Muscle layer of duodenum (tissue), 2 donors: ENCODE measurements around the gene FRRS1L.
A peak's percentile ranks its signal among the peaks of the same experiment; 100 is the strongest.

Experiments used
- H3K27ac ChIP-seq: one replicate; pipeline ENCODE4 v1.7.0; 2013; ENCODE audit warnings: mild to moderate bottlenecking, low read length
- H3K27me3 ChIP-seq: one replicate; pipeline ENCODE4 v1.7.0; 2013; ENCODE audit warnings: low read depth, mild to moderate bottlenecking, control low read depth, low read length
- H3K36me3 ChIP-seq, 2 donors: one replicate each; pipeline ENCODE4 v1.7.0; 2013; ENCODE audit warnings: low read length in 2 of 2, control low read depth in 1 of 2, mild to moderate bottlenecking in 1 of 2; ENCODE audit not compliant: insufficient read depth in 2 of 2, control insufficient read depth in 1 of 2
- H3K4me1 ChIP-seq, 2 donors: one replicate each; pipeline ENCODE4 v1.7.0; 2013; ENCODE audit warnings: low read length in 2 of 2, mild to moderate bottlenecking in 2 of 2, control low read depth in 1 of 2, moderate library complexity in 1 of 2; ENCODE audit not compliant: insufficient read depth in 2 of 2, control insufficient read depth in 1 of 2
- H3K4me3 ChIP-seq, 2 donors: one replicate each; pipeline ENCODE4 v1.7.0; 2013; ENCODE audit warnings: low read length in 2 of 2, low read depth in 1 of 2, mild to moderate bottlenecking in 1 of 2
- H3K9me3 ChIP-seq, 2 donors: one replicate each; pipeline ENCODE4 v1.7.0; 2013; ENCODE audit warnings: low read length in 2 of 2, control low read depth in 1 of 2, mild to moderate bottlenecking in 1 of 2; ENCODE audit not compliant: control insufficient read depth in 1 of 2
- donor health status: healthy.

FRRS1L gene

GRCh38 chr9:109124121-109124520 lies 42.9 kb downstream of the FRRS1L start:
- Histone ChIP-seq H3K27ac (no peak overlapping the region), H3K4me3 (no peak overlapping the region), H3K9me3 (no peaks in the 10 kb centered on the region), H3K27me3 (no peaks in the 10 kb centered on the region), H3K4me1 (no peaks in the 10 kb centered on the region), H3K36me3 (no peaks in the 10 kb centered on the region)

- peaks cover 0 to 1% of the 10 kb centered on the region in 2 donors for H3K4me1 ChIP-seq
- no peaks in the 10 kb centered on the region for H3K27me3 ChIP-seq
- no peaks in the 10 kb centered on the region for H3K36me3 ChIP-seq
- no peaks in the 10 kb centered on the region for H3K9me3 ChIP-seq
- no peak overlapping the region for H3K27ac ChIP-seq
- no peak overlapping the region for H3K4me3 ChIP-seq
These were observed 44.1 kb downstream of the FRRS1L start for GRCh38 chr9:109122726-109123621.

- H3K4me3 ChIP-seq = no peak overlapping the region
- H3K9me3 ChIP-seq = no peaks in the 10 kb centered on the region
- H3K27me3 ChIP-seq = no peaks in the 10 kb centered on the region
- no peaks in the 10 kb centered on the region for H3K36me3 ChIP-seq
- H3K4me1 ChIP-seq = peaks cover 9 to 13% of the 10 kb centered on the region in 2 donors
- H3K27ac ChIP-seq = no peak overlapping the region
These were observed 45.7 kb downstream of the FRRS1L start for GRCh38 chr9:109121232-109121796.

DNA sequence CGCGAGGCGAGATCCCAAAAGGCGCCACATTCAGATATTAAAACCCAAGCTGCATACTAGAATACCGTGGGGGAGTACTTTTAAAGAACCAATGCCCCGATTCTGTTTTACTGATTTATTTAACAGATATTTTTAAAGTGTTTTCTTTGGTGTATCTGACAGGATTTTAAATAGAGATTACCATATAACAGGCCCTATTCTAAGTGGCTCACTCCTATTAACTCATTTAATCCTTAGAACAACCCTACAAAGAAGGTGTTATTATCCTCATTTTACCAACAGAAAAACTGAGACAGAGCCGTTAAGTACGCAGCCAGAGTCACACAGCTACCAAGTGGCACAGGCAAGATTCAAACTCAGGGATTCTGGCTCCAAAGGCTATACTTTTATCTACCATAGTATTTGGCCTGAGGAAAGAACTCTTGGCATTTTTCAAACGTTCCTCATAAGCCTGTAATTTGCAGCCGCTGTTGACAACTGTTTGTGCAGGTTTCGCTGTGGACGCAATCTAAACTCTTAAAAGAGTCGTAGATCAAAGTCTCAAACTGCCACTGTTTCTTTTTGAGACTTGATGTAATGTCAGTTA lies 46.8 kb downstream of the FRRS1L start:
- H3K4me3 ChIP-seq = peak overlapping the region in 1 of 2 donors; percentile 97
- peaks cover 14 to 17% of the 10 kb centered on the region in 2 donors for H3K4me1 ChIP-seq
- H3K9me3 ChIP-seq = no peaks in the 10 kb centered on the region
- H3K27ac ChIP-seq = no peak overlapping the region
- no peaks in the 10 kb centered on the region for H3K36me3 ChIP-seq
- H3K27me3 ChIP-seq = no peaks in the 10 kb centered on the region

DNA sequence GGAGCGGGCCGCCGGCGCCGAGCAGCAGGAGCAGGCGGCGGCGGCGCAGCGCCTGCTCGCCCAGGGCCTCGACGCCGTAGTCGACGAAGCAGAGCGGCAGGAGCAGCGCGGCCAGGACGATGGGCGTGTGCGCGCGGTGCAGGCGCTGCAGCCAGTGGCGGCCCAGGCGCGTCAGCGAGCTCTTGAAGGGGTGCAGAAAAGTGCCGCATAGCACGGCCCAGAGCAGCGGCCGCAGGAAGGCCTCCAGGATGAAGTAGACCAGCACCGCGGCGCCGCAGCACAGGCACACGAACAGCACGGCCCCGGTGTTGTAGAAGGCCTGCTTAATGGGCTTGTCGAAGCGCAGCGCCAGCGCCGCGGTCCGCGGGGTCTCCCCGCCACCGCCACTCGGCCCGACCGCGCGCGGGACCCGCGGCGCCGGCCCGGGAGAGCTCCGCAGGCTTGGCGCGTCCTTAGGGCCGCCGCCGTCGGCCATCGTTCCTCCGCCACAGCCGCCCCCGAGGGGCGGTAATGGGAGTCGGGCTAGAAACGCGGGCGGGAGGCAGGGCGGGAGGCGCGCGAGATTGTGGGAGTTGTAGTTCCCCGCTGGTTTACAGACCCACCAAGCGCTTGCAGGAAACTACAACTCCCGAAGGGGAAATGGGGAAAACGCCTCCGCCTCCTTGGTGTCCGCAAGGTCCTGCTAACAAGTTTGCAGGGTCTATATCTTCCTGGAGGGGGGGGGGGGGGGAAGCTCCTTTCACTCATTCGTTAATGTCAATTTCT lies 47.4 kb downstream of the FRRS1L start, which contains the start of gene TMEM245:
Gene TMEM245 (minus strand): TSS at position 509 of the 765 bp plus-strand sequence. CDS start 34 bp downstream, at position 475.
- H3K4me1 ChIP-seq = peaks cover 14 to 24% of the 10 kb centered on the region in 2 donors
- no peaks in the 10 kb centered on the region for H3K27me3 ChIP-seq
- no peaks in the 10 kb centered on the region for H3K9me3 ChIP-seq
- H3K4me3 ChIP-seq = peak within 1 kb of the TSS; percentile 85 to 97
- H3K36me3 ChIP-seq = no peaks in the 10 kb centered on the region
- H3K27ac ChIP-seq = peak within 1 kb of the TSS; percentile 62

DNA sequence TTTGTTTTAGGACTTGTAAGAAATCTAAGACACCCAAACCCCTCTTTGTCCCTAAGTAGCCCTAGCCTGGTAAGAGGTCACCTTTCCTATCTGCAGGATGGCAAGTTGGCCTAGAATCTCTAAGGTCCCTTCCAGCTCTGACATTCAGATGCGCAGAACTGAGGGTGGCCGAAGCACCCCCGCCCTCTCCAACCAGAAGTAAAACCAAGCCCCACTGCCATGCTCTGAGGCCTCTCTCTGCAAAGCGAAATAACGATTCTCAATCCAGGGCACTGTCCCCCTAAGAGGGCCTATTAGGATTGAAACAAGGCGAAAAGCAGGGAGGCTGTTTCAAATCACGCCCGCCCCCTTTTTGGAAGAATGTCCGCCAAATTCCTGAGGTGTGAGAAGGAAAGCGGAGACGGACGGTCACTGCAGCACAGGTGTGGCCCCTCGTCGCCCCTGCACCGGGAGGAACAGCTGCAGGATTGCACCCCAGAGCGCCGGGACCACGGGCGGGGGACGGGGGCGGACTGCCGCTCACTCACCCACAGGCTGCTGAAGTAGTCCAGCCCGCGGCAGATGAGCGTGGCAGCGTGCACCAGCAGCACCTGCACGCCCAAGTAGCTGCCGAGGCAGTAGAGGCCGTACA lies 48.1 kb downstream of the FRRS1L start:
- Histone ChIP-seq H3K4me1 (peaks cover 14 to 27% of the 10 kb centered on the region in 2 donors), H3K36me3 (no peaks in the 10 kb centered on the region), H3K27ac (peak overlapping the region; percentile 62), H3K27me3 (no peaks in the 10 kb centered on the region), H3K4me3 (peak overlapping the region; percentile 85 to 97), H3K9me3 (no peaks in the 10 kb centered on the region)

GRCh38 chr9:109117856-109118807 lies 48.9 kb downstream of the FRRS1L start:
- Histone ChIP-seq H3K4me3 (peak overlapping the region; percentile 85 to 97), H3K27me3 (no peaks in the 10 kb centered on the region), H3K4me1 (peaks cover 14 to 34% of the 10 kb centered on the region in 2 donors)

GRCh38 chr9:109115931-109116526 lies 51.0 kb downstream of the FRRS1L start:
- no peaks in the 10 kb centered on the region for H3K27me3 ChIP-seq
- no peaks in the 10 kb centered on the region for H3K36me3 ChIP-seq
- no peaks in the 10 kb centered on the region for H3K9me3 ChIP-seq
- H3K4me3 ChIP-seq = no peak overlapping the region
- peak overlapping the region; percentile 20 for H3K27ac ChIP-seq
- peaks cover 14 to 46% of the 10 kb centered on the region in 2 donors for H3K4me1 ChIP-seq

More at GRCh38 chr9:109117856-109118807, 48.9 kb downstream of the FRRS1L start:
- peak overlapping the region; percentile 62 for H3K27ac ChIP-seq
- no peaks in the 10 kb centered on the region for H3K36me3 ChIP-seq
- H3K9me3 ChIP-seq = no peaks in the 10 kb centered on the region

- Histone ChIP-seq H3K36me3 (no peaks in the 10 kb centered on the region), H3K4me3 (no peak overlapping the region), H3K9me3 (no peaks in the 10 kb centered on the region), H3K27me3 (no peaks in the 10 kb centered on the region), H3K27ac (peak overlapping the region; percentile 76), H3K4me1 (peaks cover 23 to 51% of the 10 kb centered on the region in 2 donors)
These were observed 52.4 kb downstream of the FRRS1L start for GRCh38 chr9:109114670-109115069.
